Adrenal gland (tissue), 12 donors: ENCODE measurements around the gene RPH3AL. TPM values are rescaled to one million over a fixed set of nuclear protein-coding genes. Genes with fewer than 3 reads are reported as not detected.

ENCODE experiments used
- DNase-seq, 7 donors: peaks; one replicate each; pipeline ENCODE4 v3.0.0-alpha.2; 2019 to 2020
- H3K27ac ChIP-seq, 5 donors: fragments of 200-600 bp; sonication (generic) in 4 of 5; 1 replicate in 3 of 5; 2 replicates in 2 of 5; pipeline versions ENCODE4 v1.5.1 to v1.8.0; 2016 to 2020; ENCODE audit warnings: mild to moderate bottlenecking in 1 of 5
- H3K27me3 ChIP-seq: fragments of 200-600 bp; 2 replicates; pipeline ENCODE4 v1.8.0; 2021
- H3K36me3 ChIP-seq, 2 donors: fragments of 200-600 bp; replicated peaks in 1 of 2; 1 replicate in 1 of 2; 2 replicates in 1 of 2; pipeline versions ENCODE4 v1.5.1 to v1.8.0; 2018 to 2022
- H3K4me1 ChIP-seq, 2 donors: fragments of 200-600 bp; replicated peaks in 1 of 2; 1 replicate in 1 of 2; 2 replicates in 1 of 2; pipeline versions ENCODE4 v1.5.1 to v1.8.0; 2018 to 2021
- H3K4me3 ChIP-seq, 4 donors: fragments of 200-600 bp; sonication (generic) in 3 of 4; one replicate each; pipeline ENCODE4 v1.5.1; 2016 to 2018
- H3K9me3 ChIP-seq, 3 donors: fragments of 200-600 bp; sonication (generic) in 1 of 3; replicated peaks in 1 of 3; 1 replicate in 2 of 3; 2 replicates in 1 of 3; pipeline versions ENCODE4 v1.5.1 to v1.8.0; 2016 to 2021
- CTCF ChIP-seq, 6 experiments: fragments of 450-650 bp in 4 of 6; fragments of 200-600 bp in 2 of 6; sonication (generic) in 1 of 6; IDR thresholded peaks; 1 replicate in 5 of 6; 2 replicates in 1 of 6; pipeline versions ENCODE4 v1.5.1 to v1.8.0; 2016 to 2021; ENCODE audit warnings: antibody characterized with exemption in 6 of 6, mild to moderate bottlenecking in 2 of 6, moderate library complexity in 1 of 6
- POLR2A ChIP-seq, 2 donors: fragments of 450-650 bp; IDR thresholded peaks; one replicate each; pipeline ENCODE4 v1.6.1; 2017; ENCODE audit warnings: antibody characterized with exemption in 2 of 2, mild to moderate bottlenecking in 2 of 2, moderate library complexity in 1 of 2
- WGBS, 4 donors: extraction: QIAGEN DNeasy Blood & Tissue Kit in 2 of 4; methylation state at CpG; one replicate each; pipeline versions ENCODE4 v1.1.5 to v1.1.7; 2013 to 2017; 5-methylcytosine and 5-hydroxymethylcytosine counted together
- intact Hi-C, 2 donors: fragments of 100-400 bp; cut with DNase I; formaldehyde crosslinking; loops; one replicate each; pipeline versions ENCODE4 v1.14.1 to v1.15.0; 2022 to 2023
- polyA plus RNA-seq, 3 donors: library from polyadenylated mRNA; stranded (reverse); fragments of 200-250 nt in 2 of 3; fragments of 350-450 nt in 1 of 3; fragmentation: Illumina TruSeq in 1 of 3; extraction: RNeasy Lipid Tissue Mini Kit (QIAGEN cat#74804) in 1 of 3; gene quantifications; one replicate each; pipeline ENCODE4 v1.2.3, GENCODE V29; 2013 to 2014
- total RNA-seq, 9 donors: library from RNA; depleted of rRNA in 4 of 9; stranded (reverse); fragments of >200 nt in 4 of 9; fragments of 120-200 nt in 1 of 9; fragmentation: NEBNext Ultra II Directional in 1 of 9; extraction: Animal tissue kit (Norgen Biotek cat#: 25700) in 1 of 9; gene quantifications; one replicate each; pipeline versions ENCODE4 v1.1.0 to v1.2.4, GENCODE V29; 2013 to 2023
- donor health status: healthy with polysubstance abuse.
- donor health status: Bipolar disorder and iron deficiency.
- donor health status: DM: yes; HTN: yes; CAD: no.
- donor health status: DM: no; HTN: no; CAD: no.
- donor health status: DM: no; HTN: no; CAD: no.
- donor health status: DM: yes; HTN: yes; CAD: no.

RPH3AL gene
- total and polyA plus RNA-seq, 12 donors, result 7.7 to 79.2 (median 33.7) TPM

DNA sequence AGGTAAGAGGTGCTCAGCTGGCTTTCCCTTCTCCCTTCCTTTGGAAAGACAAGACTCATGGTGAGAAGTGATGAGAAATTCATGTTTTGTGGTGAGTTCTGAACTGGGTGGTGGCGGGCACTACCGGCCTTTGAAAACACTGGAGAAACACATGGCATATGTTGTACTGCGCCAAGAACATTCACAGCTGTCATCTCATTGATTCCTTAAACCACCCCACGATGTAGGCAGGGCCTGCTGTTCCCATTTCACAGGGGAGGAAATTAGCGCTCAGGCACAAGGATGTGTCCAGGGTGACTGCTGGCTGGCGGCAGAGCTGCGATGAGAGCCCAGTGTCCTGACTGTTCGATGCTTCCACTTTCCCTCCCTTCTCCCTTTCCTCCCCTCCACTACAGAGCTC lies 169.6 kb downstream of the RPH3AL start:
- no peak overlapping the region for H3K4me3 ChIP-seq
- no peaks in the 10 kb centered on the region for H3K36me3 ChIP-seq
- peaks cover 13% of the 10 kb centered on the region for H3K27me3 ChIP-seq
- H3K4me1 ChIP-seq, result peaks cover 0 to 8% of the 10 kb centered on the region in 2 donors
- no peaks in the 10 kb centered on the region for H3K9me3 ChIP-seq
- DNase-seq, result no peak
- 66 to 88% (median 87%) methylated on average over 8 of the region's 8 CpGs for WGBS, 4 donors
- H3K27ac ChIP-seq, result no peak overlapping the region
- TF ChIP-seq POLR2A (IDR thresholded peaks at IDR 0.05) (no peak), CTCF (IDR thresholded peaks at IDR 0.05) (no peak)
- intact Hi-C loops, result no loop called here

DNA sequence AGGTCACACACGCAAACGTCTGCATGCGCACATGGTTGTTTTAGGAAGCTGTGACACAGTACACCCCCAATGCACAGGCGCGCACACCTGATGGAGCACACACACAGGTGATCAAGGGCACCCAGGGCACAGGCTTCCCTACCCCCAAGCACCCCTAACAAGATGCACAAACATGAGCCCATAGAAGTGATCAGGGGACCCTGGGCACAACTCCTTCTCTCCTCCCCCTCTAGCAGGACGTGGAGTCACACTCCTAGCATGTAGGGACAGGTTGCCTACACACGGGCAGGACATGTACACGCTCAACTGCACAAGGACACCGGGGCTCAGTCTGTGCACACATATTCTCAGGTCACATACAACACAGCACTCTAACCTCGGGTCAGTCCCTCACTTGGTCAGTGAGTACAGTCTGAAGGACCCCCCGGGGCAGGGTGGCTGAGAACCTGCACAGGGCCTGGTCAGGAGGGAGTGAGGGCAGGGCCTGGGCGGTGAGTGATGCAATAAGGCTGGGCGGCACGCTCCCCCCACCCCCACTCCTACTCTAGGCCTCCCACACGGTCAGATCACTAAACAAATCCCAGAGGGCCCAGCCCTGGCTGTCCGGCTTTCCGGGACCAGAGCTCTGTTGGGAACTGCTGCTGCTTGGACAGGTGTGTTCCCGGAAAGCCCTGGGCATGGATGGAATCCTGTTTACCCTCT lies 170.4 kb downstream of the RPH3AL start:
- H3K4me1 ChIP-seq, result peaks cover 0 to 8% of the 10 kb centered on the region in 2 donors
- TF ChIP-seq POLR2A (IDR thresholded peaks at IDR 0.05), result no peak
- no peak for TF ChIP-seq CTCF (IDR thresholded peaks at IDR 0.05)
- H3K4me3 ChIP-seq, result peak overlapping the region in 1 of 4 donors; percentile 49
- intact Hi-C loops, result no loop called here
- H3K9me3 ChIP-seq, result no peaks in the 10 kb centered on the region
- peak in 1 of 7 donors; percentile 63 for DNase-seq
- H3K27me3 ChIP-seq, result peaks cover 13% of the 10 kb centered on the region
- WGBS, 4 donors, result 63 to 89% (median 73%) methylated on average over 8 to 18 of the region's 18 CpGs
- H3K36me3 ChIP-seq, result no peaks in the 10 kb centered on the region
- no peak overlapping the region for H3K27ac ChIP-seq

GRCh38 chr17:181245-182049 lies 171.2 kb downstream of the RPH3AL start, which contains the start of gene DOC2B:
Gene DOC2B, minus strand, starts transcription at chr17:181650. Its CDS starts 171 bp downstream, at chr17:181479.
- intact Hi-C loops, result no loop called here
- Histone ChIP-seq H3K4me1 (peaks cover 0 to 8% of the 10 kb centered on the region in 2 donors), H3K9me3 (no peaks in the 10 kb centered on the region), H3K4me3 (peak within 1 kb of the TSS in 1 of 4 donors; percentile 57), H3K27ac (peak within 1 kb of the TSS in 3 of 5 donors; percentile 14 to 78 (median 50)), H3K27me3 (peaks cover 13% of the 10 kb centered on the region), H3K36me3 (no peaks in the 10 kb centered on the region)
- 3 to 4% (median 3%) methylated on average over 8 to 120 of the region's 120 CpGs; no CpG with 5 or more reads in 1 of the 4 donors for WGBS, 4 donors
- TF ChIP-seq CTCF (IDR thresholded peaks at IDR 0.05) (peak in 1 of 6 experiments; percentile 19), POLR2A (IDR thresholded peaks at IDR 0.05) (no peak)
- peak; percentile 41 to 77 (median 68) for DNase-seq
